22Rv1 (cell line): Measurements from ENCODE around the gene MX2.

Experiments used
- CTCF ChIP-seq: fragments of 450-650 bp; IDR thresholded peaks from 2 replicates; pipeline ENCODE4 v1.5.1; 2017; ENCODE audit warnings: mild to moderate bottlenecking
- ZFX ChIP-seq: fragments of 450-650 bp; IDR thresholded peaks from 2 replicates; pipeline ENCODE4 v1.6.1; 2017; ENCODE audit warnings: antibody characterized with exemption, borderline replicate concordance

GRCh38 chr21:41428847-41429246, 67.0 kb downstream of the MX2 start:
- TF ChIP-seq CTCF (no peak), ZFX (no peak)
